K562 (cell line): ENCODE data around the gene SPOCK2.

Experiments used
- PATZ1 ChIP-seq: fragments of 250-450 bp; sonication (Bioruptor Pico); IDR thresholded peaks from 2 replicates; pipeline ENCODE4 v1.5.0; 2020; ENCODE audit warnings: mild to moderate bottlenecking, borderline replicate concordance
- POLR2AphosphoS5 ChIP-seq: IDR thresholded peaks from 2 replicates; pipeline ENCODE4 v1.6.1; 2011; ENCODE audit warnings: mild to moderate bottlenecking, low read depth, low read length, moderate library complexity; ENCODE audit not compliant: control insufficient read depth, insufficient read depth
- TAL1 ChIP-seq: fragments of 450-650 bp; IDR thresholded peaks from 2 replicates; pipeline ENCODE4 v1.6.1; 2016; ENCODE audit warnings: mild to moderate bottlenecking

GRCh38 chr10:72053690-72054089 lies 34.7 kb downstream of the SPOCK2 start:
- no peak for TF ChIP-seq TAL1
- TF ChIP-seq PATZ1 (CRISPR knock-in tag), result no peak
- TF ChIP-seq POLR2AphosphoS5, result no peak
